ENCODE data around the gene ESPL1. TPM values are rescaled to one million over a fixed set of nuclear protein-coding genes. Genes with fewer than 3 reads are reported as not detected.

The ESPL1 gene
- total and polyA plus RNA-seq, 2 of the 13 experiments (the other 11 are each of a cell fraction or from before 2014, with no cell fraction given), result 5.8 to 11.5 TPM

DNA sequence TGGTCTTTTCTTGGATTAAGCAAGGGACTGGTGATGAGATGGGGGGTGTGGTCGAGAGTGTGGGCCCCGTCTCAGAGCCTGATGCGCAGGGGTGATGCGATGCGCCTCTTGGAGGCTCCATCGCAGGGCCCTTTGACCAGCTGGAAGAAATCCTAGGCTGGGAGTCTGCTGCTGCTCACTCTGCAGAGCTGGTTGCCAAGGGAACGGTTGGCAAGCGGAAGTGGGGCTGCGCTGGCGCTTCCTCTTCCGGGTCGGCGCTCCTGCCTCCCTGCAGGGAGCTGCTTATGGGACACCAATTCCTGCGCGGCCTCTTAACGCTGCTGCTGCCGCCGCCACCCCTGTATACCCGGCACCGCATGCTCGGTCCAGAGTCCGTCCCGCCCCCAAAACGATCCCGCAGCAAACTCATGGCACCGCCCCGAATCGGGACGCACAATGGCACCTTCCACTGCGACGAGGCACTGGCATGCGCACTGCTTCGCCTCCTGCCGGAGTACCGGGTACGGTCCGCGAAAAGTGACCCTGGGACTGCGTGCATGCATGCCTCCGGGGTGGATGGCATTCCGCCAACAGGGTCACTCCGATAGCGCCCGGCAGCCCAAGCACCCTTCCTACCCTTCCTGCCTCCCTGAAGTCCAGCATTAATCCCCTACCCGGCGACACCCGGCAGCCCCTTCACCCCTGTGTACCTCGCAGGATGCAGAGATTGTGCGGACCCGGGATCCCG, 31.5 kb downstream of the ESPL1 start, which contains the start of gene MYG1 (continued):
- TF ChIP-seq, protein P1, sequence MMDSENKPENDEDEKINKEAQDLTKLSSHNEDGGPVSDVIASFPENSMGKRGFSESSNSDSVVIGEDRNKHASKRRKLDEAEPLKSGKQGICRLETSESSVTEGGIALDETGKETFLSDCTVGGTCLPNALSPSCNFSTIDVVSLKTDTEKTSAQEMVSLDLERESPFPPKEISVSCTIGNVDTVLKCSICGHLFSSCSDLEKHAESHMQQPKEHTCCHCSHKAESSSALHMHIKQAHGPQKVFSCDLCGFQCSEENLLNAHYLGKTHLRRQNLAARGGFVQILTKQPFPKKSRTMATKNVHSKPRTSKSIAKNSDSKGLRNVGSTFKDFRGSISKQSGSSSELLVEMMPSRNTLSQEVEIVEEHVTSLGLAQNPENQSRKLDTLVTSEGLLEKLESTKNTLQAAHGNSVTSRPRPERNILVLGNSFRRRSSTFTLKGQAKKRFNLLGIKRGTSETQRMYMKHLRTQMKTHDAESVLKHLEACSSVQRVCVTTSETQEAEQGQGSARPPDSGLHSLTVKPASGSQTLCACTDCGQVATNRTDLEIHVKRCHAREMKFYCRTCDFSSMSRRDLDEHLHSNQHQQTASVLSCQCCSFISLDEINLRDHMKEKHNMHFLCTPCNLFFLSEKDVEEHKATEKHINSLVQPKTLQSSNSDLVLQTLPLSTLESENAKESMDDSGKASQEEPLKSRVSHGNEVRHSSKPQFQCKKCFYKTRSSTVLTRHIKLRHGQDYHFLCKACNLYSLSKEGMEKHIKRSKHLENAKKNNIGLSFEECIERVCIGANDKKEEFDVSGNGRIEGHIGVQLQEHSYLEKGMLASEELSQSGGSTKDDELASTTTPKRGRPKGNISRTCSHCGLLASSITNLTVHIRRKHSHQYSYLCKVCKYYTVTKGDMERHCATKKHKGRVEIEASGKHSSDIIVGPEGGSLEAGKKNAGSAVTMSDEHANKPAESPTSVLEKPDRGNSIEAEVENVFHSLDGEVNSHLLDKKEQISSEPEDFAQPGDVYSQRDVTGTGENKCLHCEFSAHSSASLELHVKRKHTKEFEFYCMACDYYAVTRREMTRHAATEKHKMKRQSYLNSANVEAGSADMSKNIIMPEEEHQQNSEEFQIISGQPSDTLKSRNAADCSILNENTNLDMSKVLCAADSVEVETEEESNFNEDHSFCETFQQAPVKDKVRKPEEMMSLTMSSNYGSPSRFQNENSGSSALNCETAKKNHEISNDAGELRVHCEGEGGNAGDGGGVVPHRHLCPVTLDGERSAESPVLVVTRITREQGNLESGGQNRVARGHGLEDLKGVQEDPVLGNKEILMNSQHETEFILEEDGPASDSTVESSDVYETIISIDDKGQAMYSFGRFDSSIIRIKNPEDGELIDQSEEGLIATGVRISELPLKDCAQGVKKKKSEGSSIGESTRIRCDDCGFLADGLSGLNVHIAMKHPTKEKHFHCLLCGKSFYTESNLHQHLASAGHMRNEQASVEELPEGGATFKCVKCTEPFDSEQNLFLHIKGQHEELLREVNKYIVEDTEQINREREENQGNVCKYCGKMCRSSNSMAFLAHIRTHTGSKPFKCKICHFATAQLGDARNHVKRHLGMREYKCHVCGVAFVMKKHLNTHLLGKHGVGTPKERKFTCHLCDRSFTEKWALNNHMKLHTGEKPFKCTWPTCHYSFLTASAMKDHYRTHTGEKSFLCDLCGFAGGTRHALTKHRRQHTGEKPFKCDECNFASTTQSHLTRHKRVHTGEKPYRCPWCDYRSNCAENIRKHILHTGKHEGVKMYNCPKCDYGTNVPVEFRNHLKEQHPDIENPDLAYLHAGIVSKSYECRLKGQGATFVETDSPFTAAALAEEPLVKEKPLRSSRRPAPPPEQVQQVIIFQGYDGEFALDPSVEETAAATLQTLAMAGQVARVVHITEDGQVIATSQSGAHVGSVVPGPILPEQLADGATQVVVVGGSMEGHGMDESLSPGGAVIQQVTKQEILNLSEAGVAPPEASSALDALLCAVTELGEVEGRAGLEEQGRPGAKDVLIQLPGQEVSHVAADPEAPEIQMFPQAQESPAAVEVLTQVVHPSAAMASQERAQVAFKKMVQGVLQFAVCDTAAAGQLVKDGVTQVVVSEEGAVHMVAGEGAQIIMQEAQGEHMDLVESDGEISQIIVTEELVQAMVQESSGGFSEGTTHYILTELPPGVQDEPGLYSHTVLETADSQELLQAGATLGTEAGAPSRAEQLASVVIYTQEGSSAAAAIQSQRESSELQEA (CRISPR knock-in tag; IDR thresholded peaks at IDR 0.05; ENCODE audit: not compliant biosample characterization), result no peak
- 0 out of 2 replicates have a peak, but pooled peaks have one; percentile 36 for TF ChIP-seq TBX3 (IDR thresholded peaks at IDR 0.05; ENCODE audit: borderline replicate concordance)
- no peak for TF ChIP-seq ATF7 (IDR thresholded peaks at IDR 0.05)
- TF ChIP-seq ATF7 (CRISPR knock-in tag; IDR thresholded peaks at IDR 0.05), result peak; percentile 74
- TF ChIP-seq SOX13 (IDR thresholded peaks at IDR 0.05), result no peak
- TF ChIP-seq SOX13 (CRISPR knock-in tag; conservative IDR thresholded peaks at IDR 0.05 in 1 of 2, IDR thresholded peaks at IDR 0.05 in 1 of 2), result peak in 1 of 2 experiments; percentile 21; a peak in 2 of 4 replicates
- TF ChIP-seq, protein P2, sequence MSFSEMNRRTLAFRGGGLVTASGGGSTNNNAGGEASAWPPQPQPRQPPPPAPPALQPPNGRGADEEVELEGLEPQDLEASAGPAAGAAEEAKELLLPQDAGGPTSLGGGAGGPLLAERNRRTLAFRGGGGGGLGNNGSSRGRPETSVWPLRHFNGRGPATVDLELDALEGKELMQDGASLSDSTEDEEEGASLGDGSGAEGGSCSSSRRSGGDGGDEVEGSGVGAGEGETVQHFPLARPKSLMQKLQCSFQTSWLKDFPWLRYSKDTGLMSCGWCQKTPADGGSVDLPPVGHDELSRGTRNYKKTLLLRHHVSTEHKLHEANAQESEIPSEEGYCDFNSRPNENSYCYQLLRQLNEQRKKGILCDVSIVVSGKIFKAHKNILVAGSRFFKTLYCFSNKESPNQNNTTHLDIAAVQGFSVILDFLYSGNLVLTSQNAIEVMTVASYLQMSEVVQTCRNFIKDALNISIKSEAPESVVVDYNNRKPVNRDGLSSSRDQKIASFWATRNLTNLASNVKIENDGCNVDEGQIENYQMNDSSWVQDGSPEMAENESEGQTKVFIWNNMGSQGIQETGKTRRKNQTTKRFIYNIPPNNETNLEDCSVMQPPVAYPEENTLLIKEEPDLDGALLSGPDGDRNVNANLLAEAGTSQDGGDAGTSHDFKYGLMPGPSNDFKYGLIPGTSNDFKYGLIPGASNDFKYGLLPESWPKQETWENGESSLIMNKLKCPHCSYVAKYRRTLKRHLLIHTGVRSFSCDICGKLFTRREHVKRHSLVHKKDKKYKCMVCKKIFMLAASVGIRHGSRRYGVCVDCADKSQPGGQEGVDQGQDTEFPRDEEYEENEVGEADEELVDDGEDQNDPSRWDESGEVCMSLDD (CRISPR knock-in tag; IDR thresholded peaks at IDR 0.05; ENCODE audit: borderline replicate concordance), result no peak; the same call in 1 of the 2 replicates
- TF ChIP-seq MATR3 (CRISPR knock-in tag; IDR thresholded peaks at IDR 0.05), result no peak
- peak; percentile 84 for TF ChIP-seq SRSF1 (optimal IDR thresholded peaks at IDR 0.05; ENCODE audit: low read depth, low read length)
- TF ChIP-seq SP1 (IDR thresholded peaks at IDR 0.05), result no peak
- TF ChIP-seq SP1 (CRISPR knock-in tag; IDR thresholded peaks at IDR 0.05), result peak; percentile 70; the same call in 1 of the 2 replicates
- peak; percentile 90 for TF ChIP-seq ZNF329 (CRISPR knock-in tag; IDR thresholded peaks at IDR 0.05; ENCODE audit: low read depth)
- TF ChIP-seq MEIS2 (CRISPR knock-in tag; IDR thresholded peaks at IDR 0.05), result no peak; the same call in 1 of the 2 replicates
- TF ChIP-seq, protein P3, sequence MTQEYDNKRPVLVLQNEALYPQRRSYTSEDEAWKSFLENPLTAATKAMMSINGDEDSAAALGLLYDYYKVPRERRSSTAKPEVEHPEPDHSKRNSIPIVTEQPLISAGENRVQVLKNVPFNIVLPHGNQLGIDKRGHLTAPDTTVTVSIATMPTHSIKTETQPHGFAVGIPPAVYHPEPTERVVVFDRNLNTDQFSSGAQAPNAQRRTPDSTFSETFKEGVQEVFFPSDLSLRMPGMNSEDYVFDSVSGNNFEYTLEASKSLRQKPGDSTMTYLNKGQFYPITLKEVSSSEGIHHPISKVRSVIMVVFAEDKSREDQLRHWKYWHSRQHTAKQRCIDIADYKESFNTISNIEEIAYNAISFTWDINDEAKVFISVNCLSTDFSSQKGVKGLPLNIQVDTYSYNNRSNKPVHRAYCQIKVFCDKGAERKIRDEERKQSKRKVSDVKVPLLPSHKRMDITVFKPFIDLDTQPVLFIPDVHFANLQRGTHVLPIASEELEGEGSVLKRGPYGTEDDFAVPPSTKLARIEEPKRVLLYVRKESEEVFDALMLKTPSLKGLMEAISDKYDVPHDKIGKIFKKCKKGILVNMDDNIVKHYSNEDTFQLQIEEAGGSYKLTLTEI (CRISPR knock-in tag; conservative IDR thresholded peaks at IDR 0.05), result no peak
- TF ChIP-seq ATM (IDR thresholded peaks at IDR 0.05; ENCODE audit: borderline replicate concordance), result no peak
- TF ChIP-seq, protein P4, sequence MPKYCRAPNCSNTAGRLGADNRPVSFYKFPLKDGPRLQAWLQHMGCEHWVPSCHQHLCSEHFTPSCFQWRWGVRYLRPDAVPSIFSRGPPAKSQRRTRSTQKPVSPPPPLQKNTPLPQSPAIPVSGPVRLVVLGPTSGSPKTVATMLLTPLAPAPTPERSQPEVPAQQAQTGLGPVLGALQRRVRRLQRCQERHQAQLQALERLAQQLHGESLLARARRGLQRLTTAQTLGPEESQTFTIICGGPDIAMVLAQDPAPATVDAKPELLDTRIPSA (CRISPR knock-in tag; IDR thresholded peaks at IDR 0.05; ENCODE audit: borderline replicate concordance), result no peak

Data from HepG2 (cell line).